Kidney (tissue), 14 donors: ENCODE results near the gene VPS4B. TPM values are rescaled to one million over a fixed set of nuclear protein-coding genes. Genes with fewer than 3 reads are reported as not detected.
A peak's percentile ranks its signal among the peaks of the same experiment; 100 is the strongest.

ENCODE experiments used
- DNase-seq, 5 donors: peaks; one replicate each; pipeline ENCODE4 v3.0.0-alpha.2; 2013 to 2020
- FAIRE-seq: peaks from 2 replicates; lab custom pipeline; 2012; peaks lifted over from hg19 to GRCh38; lab: Jason Lieb, UNC
- H3K27ac ChIP-seq, 2 donors: one replicate each; pipeline ENCODE4 v1.7.0; 2013; ENCODE audit warnings: low read depth in 2 of 2, low read length in 2 of 2, inconsistent platforms in 1 of 2
- H3K27me3 ChIP-seq: one replicate; pipeline ENCODE4 v1.7.1; 2013; ENCODE audit warnings: low read length, inconsistent platforms; ENCODE audit not compliant: control insufficient read depth, insufficient read depth
- H3K36me3 ChIP-seq, 3 donors: one replicate each; pipeline versions ENCODE4 v1.7.0 to v1.7.1; 2013; ENCODE audit warnings: low read length in 3 of 3, control low read depth in 1 of 3, inconsistent platforms in 1 of 3; ENCODE audit not compliant: insufficient read depth in 3 of 3, control insufficient read depth in 2 of 3
- H3K4me1 ChIP-seq, 3 donors: one replicate each; pipeline versions ENCODE4 v1.7.0 to v1.7.1; 2013; ENCODE audit warnings: low read length in 3 of 3, inconsistent platforms in 1 of 3, low read depth in 1 of 3; ENCODE audit not compliant: control insufficient read depth in 2 of 3, insufficient read depth in 2 of 3
- H3K4me3 ChIP-seq, 3 donors: one replicate each; pipeline versions ENCODE4 v1.7.0 to v1.8.1; 2013; ENCODE audit warnings: low read length in 3 of 3, control low read depth in 1 of 3, inconsistent platforms in 1 of 3
- H3K9ac ChIP-seq, 3 donors: one replicate each; pipeline versions ENCODE4 v1.7.0 to v1.7.1; 2013; ENCODE audit warnings: low read length in 3 of 3, control low read depth in 1 of 3, inconsistent platforms in 1 of 3
- H3K9me3 ChIP-seq, 3 donors: one replicate each; pipeline versions ENCODE4 v1.7.0 to v1.7.1; 2013; ENCODE audit warnings: low read length in 3 of 3, control low read depth in 1 of 3, inconsistent platforms in 1 of 3; ENCODE audit not compliant: control insufficient read depth in 2 of 3, insufficient read depth in 1 of 3
- intact Hi-C: fragments of 100-400 bp; cut with DNase I; formaldehyde crosslinking; loops from one replicate; pipeline ENCODE4 v1.11.1; 2022
- polyA plus RNA-seq: library from polyadenylated mRNA; stranded (reverse); fragments of 350-450 nt; fragmentation: Illumina TruSeq; extraction: RNeasy Lipid Tissue Mini Kit (QIAGEN cat#74804); gene quantifications from one replicate; pipeline ENCODE4 v1.2.3, GENCODE V29; 2014; ENCODE audit warnings: low read depth, low replicate concordance; ENCODE audit not compliant: insufficient read depth
- total RNA-seq: library from RNA; stranded (reverse); fragmentation: NEBNext Ultra II Directional; extraction: Animal tissue kit (Norgen Biotek cat#: 25700); gene quantifications from one replicate; pipeline ENCODE4 v1.2.1, GENCODE V29; 2021
- TF ChIP-seq, protein P1 (sequence below): IDR thresholded peaks from 3 replicates; pipeline ENCODE4 v1.5.1; 2012; ENCODE audit warnings: mild to moderate bottlenecking, moderate library complexity, borderline replicate concordance; ENCODE audit not compliant: insufficient read depth; ENCODE audit errors: extremely low read depth
- donor health status: control.
- donor health status: control.
- donor health status: control.
- donor health status: control.
- donor health status: control.
- donor health status: DM: yes; HTN: yes; CAD: no.
- donor health status: Normal renal cell carcinoma (clear cell type).

The VPS4B gene
- total and polyA plus RNA-seq, 2 donors from 2014 or later: 15.7 to 63.7 TPM

DNA sequence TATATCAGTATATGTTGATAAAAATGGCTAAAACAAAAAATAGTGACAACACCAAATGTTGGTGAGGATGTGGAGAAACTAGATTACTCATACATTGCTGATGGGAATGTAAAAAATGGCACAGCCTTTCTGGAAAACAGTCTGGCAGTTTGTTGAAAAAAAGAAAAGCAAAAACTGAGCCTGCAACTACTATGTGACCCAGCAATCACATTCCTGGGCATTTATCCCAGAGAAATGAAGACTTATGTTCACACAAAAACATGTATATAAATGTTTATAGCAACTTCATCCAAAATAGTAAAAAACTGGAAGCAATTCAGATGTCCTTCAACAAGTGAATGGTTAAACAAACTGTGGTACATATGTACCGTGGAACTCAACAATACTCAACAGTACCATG, 47.7 kb downstream of the VPS4B start:
- TF ChIP-seq, protein P1, sequence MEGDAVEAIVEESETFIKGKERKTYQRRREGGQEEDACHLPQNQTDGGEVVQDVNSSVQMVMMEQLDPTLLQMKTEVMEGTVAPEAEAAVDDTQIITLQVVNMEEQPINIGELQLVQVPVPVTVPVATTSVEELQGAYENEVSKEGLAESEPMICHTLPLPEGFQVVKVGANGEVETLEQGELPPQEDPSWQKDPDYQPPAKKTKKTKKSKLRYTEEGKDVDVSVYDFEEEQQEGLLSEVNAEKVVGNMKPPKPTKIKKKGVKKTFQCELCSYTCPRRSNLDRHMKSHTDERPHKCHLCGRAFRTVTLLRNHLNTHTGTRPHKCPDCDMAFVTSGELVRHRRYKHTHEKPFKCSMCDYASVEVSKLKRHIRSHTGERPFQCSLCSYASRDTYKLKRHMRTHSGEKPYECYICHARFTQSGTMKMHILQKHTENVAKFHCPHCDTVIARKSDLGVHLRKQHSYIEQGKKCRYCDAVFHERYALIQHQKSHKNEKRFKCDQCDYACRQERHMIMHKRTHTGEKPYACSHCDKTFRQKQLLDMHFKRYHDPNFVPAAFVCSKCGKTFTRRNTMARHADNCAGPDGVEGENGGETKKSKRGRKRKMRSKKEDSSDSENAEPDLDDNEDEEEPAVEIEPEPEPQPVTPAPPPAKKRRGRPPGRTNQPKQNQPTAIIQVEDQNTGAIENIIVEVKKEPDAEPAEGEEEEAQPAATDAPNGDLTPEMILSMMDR: no peak
- DNase-seq: no peak

GRCh38 chr18:63373161-63373560, 49.1 kb downstream of the VPS4B start:
- FAIRE-seq: no peak
- intact Hi-C loops: no loop called here
- TF ChIP-seq, protein P1: no peak

More for the DNA sequence above, 47.7 kb downstream of the VPS4B start:
- H3K4me1 ChIP-seq: no peaks in the 10 kb centered on the region
- intact Hi-C loops: no loop called here
- no peak for FAIRE-seq
- H3K9ac ChIP-seq: no peak overlapping the region
- no peak overlapping the region for H3K4me3 ChIP-seq
- H3K27ac ChIP-seq: no peak overlapping the region
- H3K27me3 ChIP-seq: no peaks in the 10 kb centered on the region
- peaks cover 0 to 3% (median 0%) of the 10 kb centered on the region in 3 donors for H3K9me3 ChIP-seq
- H3K36me3 ChIP-seq: no peaks in the 10 kb centered on the region

DNA sequence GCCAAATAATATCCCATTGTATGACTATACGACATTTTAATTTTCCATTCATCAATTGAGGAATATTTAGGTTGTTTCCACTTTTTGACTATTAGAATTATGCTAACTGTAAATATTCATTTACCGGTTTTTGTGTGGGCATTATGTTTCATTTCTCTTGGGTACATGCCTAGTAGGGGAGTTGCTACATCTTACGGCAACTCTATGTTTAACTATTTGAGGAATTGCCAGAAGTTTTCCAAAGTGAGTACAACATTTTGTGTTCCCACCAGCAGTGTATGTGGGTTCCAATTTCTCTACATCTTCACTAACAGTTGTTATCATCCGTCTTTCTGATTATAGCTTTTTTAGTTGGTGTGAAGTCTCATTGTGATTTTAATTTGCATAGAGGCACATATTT, 53.7 kb downstream of the VPS4B start:
- Histone ChIP-seq H3K27ac (no peak overlapping the region), H3K9ac (no peak overlapping the region), H3K4me1 (peaks cover 0 to 3% (median 0%) of the 10 kb centered on the region in 3 donors), H3K27me3 (no peaks in the 10 kb centered on the region), H3K4me3 (peak overlapping the region in 1 of 3 donors; percentile 99), H3K9me3 (no peaks in the 10 kb centered on the region), H3K36me3 (no peaks in the 10 kb centered on the region)
- no peak for FAIRE-seq
- TF ChIP-seq, protein P1: no peak
- DNase-seq: no peak
- intact Hi-C loops: no loop called here

More at GRCh38 chr18:63373161-63373560, 49.1 kb downstream of the VPS4B start:
- no peaks in the 10 kb centered on the region for H3K4me1 ChIP-seq
- H3K27ac ChIP-seq: no peak overlapping the region
- peaks cover 0 to 3% (median 0%) of the 10 kb centered on the region in 3 donors for H3K9me3 ChIP-seq
- no peak overlapping the region for H3K4me3 ChIP-seq
- H3K27me3 ChIP-seq: no peaks in the 10 kb centered on the region
- no peak overlapping the region for H3K9ac ChIP-seq
- no peaks in the 10 kb centered on the region for H3K36me3 ChIP-seq
- DNase-seq: no peak
